ENCODE data around the gene PSG1.
"Not testable (repeated sequence)": the region's sequence is repeated elsewhere in the genome, so short reads cannot be mapped to it uniquely, and the experiment has no call there.

GRCh38 chr19:42832023-42832680 lies 47.4 kb downstream of the PSG1 start:
- TF ChIP-seq CTCF (conservative IDR thresholded peaks at IDR 0.05; ENCODE audit: low read depth, low read length); EZH2 (IDR thresholded peaks at IDR 0.05; ENCODE audit: low read length, unreplicated experiment): not testable (repeated sequence)
